T-helper 2 cell treated with Interferon-gamma antibody and Interleukin-4, amounts not matched to agents 100 ng/mL and 5 ng/mL, for 36 hours (primary cell): ENCODE measurements around the gene TGFB1. TPM values are rescaled to one million over a fixed set of nuclear protein-coding genes. Genes with fewer than 3 reads are reported as not detected.

Source experiments
- intact Hi-C: fragments of 100-400 bp; cut with micrococcal nuclease; formaldehyde crosslinking; loops from one replicate; pipeline ENCODE4 v1.15.1; 2023
- total RNA-seq: library from RNA; stranded (reverse); gene quantifications from 2 replicates; pipeline ENCODE4 v1.2.3, GENCODE V29; 2022

Gene TGFB1
- total RNA-seq, 1 donor from 2014 or later: 181 TPM

DNA sequence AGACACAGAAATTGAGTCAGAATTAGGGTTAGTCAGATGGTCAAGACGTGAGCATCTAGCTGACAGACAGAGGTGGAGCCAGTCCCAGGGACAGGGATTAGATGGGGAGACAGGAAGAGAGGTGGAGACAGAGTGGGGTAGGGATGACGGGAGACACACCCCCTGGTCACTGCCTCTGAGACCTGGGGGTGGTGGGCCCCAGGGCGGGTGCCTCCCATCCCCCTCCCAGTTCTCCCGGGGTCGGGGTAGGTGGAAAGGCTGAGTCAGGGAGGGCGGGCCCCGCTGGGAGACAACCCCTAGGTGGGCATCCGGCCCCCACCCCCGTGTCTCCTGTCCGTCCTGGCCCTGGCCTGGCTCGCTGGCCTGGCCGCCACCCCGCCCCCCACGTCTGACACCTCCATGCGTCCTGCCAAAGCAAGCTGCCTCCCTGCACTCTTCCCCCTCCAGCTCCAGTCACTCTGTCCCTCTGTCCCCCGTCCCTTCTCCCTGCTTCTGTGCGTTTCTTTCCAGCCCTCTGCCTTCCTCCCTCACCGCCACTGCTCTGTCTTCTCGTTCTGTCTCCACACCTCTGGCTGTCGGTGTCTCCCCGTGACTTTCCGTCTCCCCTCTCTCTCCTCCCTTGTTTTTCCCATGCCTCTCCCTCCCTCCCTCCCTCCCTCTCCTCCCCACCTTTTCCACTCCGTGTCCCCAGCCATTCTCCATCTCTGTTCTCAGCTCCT, 28.6 kb downstream of the TGFB1 start:
- intact Hi-C loops: no loop called here

- intact Hi-C loops: no loop called here
These were observed 29.5 kb downstream of the TGFB1 start for GRCh38 chr19:41324231-41324702.

DNA sequence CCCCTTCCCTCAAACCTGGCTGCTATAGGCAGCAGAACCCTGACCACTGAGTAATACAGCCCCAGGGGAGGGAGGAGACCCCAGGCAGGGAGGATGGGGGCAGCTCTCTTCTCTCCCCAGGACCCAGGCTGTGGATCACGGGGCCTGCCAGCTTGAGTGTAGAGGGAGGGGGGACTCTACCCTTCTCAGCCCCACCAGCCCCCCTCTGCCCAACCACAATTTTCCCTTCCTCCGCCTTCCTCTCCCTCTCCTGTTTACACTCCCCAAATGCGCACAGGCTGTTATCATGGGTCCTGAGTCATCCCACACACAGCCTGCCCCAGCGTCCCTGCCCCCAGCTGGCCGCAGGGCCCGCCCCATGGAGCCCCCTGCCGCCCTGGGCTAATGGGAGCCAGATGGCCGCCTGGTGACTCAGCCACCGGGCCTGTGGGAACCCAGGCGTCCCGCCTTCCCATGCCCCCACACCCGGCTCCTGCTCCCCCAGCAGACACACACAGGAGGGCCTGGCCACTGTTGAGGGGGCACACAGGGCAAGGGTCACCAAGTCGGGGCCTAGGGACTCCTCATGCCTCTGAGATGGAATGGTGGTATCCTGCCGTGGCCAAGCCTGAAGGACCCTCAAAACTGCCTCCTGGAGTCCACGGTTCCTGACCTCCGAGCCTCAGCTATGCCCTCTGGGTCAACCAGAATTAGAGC, 30.1 kb downstream of the TGFB1 start:
- intact Hi-C loops: no loop called here

GRCh38 chr19:41323023-41323422, 30.7 kb downstream of the TGFB1 start:
- intact Hi-C loops: no loop called here

- intact Hi-C loops: no loop called here
These were observed 31.3 kb downstream of the TGFB1 start for GRCh38 chr19:41322451-41322850.

DNA sequence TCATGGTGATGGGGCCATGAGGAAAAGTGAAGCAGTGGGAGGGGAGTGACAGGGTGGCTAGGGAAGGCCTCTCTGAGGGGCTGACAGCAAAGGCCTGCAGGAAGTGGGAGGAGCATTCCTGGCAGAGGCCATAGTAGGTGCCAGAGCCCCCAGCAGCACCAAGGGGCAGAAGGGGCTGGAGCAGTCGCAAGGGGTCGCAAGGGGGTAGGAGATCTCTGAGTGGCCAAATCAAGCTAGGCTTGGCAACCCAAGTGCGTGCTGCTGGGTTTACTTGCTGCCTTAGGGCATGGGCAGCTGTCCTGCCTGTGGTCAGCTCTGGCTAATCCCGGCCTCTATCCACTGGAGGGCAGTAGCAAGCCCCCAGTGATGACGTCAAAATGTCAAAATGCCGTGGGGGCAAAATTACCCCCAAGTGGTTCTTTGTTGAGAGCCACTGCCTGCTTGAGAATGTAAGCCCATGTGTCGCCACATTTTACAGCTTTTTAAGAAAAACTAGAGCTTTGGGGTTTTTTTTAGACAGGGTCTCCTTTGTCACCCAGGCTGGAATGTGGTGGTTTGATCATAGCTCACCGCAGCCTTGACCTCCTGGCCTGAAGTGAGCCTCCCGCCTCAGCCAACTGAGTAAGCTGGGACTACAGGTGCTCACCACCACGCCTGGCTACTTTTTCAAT, 32.0 kb downstream of the TGFB1 start:
- intact Hi-C loops: no loop called here

GRCh38 chr19:41321204-41321599, 32.5 kb downstream of the TGFB1 start:
- intact Hi-C loops: no loop called here

GRCh38 chr19:41320568-41320967, 33.2 kb downstream of the TGFB1 start:
- intact Hi-C loops: no loop called here

- intact Hi-C loops: no loop called here
These were observed 33.6 kb downstream of the TGFB1 start for GRCh38 chr19:41320185-41320518.

GRCh38 chr19:41319500-41320184, 34.1 kb downstream of the TGFB1 start:
- intact Hi-C loops: no loop called here

DNA sequence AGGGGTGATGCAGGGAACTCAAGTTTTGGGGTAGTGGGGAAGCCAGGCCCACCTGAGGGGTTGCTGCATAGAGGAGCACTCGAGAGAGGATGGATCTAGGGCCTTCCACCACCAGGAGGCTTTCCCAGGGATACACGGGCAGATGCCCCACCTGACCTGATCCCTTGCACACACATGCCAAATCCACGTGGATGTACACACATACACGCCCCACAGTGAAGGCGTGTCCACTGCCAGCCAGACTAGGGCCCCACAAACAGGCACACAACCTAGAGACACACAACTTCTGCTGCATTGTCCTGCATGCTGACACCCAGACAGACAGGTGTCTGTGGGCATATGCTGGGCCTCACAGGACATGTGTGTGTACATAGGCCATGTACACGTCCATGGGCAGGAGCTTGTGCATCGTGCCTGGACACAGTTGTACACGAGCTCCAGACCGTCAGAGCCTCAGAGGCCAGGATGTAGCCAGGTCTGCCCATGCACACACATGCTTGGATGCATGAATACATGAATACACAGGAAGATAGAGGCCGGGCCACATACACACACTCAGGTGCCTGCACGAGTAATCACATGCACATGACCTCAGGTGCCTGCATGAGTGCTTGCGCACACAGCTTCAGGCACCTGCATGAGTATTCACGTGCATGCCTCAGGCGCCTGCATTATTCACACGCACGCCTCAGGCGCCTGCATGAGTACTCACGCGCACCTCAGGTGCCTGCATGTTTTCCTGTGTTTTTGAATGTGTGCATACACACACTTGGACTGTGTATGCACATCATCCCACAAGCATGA, 34.8 kb downstream of the TGFB1 start:
- intact Hi-C loops: no loop called here

DNA sequence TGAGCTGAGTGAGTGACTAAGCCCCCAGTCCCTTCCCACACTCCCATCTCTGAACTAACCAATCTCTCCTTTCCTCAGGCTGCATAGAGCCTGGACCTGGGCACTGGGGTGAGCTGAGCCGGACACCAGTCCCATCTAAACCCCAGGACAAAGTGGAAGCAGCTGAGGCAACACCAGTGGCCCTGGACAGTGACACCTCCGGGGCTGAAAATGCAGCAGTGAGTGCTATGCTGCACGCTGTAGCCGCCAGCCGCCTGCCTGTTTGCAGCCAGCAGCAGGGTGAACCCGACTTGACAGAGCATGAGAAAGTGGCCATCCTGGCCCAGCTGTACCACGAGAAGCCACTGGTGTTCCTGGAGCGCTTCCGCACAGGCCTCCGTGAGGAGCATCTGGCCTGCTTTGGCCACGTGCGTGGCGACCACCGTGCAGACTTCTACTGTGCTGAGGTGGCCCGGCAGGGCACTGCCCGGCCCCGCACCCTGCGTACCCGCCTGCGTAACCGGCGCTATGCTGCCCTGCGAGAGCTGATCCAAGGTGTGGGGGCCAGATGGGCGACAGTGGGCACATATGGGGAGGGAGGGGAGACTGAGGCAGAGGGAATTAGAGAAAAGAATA, 37.3 kb downstream of the TGFB1 start:
- intact Hi-C loops: no loop called here

- intact Hi-C loops: no loop called here
These were observed 42.1 kb downstream of the TGFB1 start for GRCh38 chr19:41311613-41312012.

DNA sequence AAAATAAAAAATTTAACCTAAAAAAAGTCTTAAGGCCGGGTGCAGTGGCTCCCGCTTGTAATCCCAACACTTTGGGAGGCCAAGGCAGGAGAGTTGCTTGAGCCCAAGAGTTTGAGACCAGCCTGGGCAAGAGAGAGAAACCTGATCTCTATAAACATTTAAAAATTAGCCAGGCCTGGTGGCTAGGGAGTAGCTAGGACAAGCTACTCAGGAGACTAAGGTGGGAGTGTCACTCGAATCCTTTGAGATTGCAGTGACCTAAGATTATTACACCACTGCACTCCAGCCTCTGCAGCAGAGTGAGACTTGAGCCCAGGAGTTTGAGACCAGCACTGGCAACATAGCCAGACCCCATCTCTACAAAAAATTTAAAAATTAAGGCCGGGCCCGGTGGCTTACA, 42.6 kb downstream of the TGFB1 start:
- intact Hi-C loops: no loop called here

GRCh38 chr19:41310033-41310831, 43.5 kb downstream of the TGFB1 start, which contains the start of gene CCDC97:
CCDC97 (plus strand) TSS chr19:41310172; CDS start chr19:41310311, 139 bp downstream.
- intact Hi-C loops: loop anchor here (1.0 kb wide), 1 partner anchor 43 kb away; the partner anchor contains the start of gene TGFB1

GRCh38 chr19:41309180-41310032, 44.3 kb downstream of the TGFB1 start:
- intact Hi-C loops: loop anchor here (1.0 to 5.0 kb wide), 5 partner anchors 19 to 243 kb away; partner anchors contain the start of gene TGFB1

- intact Hi-C loops: loop anchor here (1.0 to 5.0 kb wide), 6 partner anchors 20 to 244 kb away; no protein-coding TSS in a partner anchor
These were observed 45.1 kb downstream of the TGFB1 start for GRCh38 chr19:41308450-41309179.
